SKM-1 (cell line): ENCODE data around the gene GREB1L.

ENCODE experiments used
- DNase-seq: peaks from one replicate; lab custom pipeline; 2025; ENCODE audit not compliant: unreplicated experiment; lab: John Stamatoyannopoulos, UW

GREB1L gene

DNA sequence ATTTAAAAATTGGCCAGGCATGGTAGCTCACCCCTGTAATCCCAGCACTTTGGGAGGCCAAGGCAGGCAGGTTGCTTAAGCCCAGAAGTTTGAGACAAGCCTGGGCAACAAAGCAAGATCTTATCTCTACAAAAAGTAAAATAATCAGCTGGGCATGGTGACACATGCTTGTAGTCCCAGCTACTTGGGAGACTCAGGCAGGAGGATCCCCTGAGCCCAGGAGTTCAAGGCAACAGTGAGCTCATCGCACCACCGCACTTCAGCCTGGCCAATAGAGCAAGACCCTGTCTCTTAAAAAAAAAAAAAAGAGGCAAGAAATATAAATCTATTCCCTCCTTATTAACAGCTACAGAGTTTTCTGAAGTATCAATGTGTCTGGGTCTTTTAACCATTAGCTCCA lies 306.6 kb downstream of the GREB1L start:
- no peak for DNase-seq

DNA sequence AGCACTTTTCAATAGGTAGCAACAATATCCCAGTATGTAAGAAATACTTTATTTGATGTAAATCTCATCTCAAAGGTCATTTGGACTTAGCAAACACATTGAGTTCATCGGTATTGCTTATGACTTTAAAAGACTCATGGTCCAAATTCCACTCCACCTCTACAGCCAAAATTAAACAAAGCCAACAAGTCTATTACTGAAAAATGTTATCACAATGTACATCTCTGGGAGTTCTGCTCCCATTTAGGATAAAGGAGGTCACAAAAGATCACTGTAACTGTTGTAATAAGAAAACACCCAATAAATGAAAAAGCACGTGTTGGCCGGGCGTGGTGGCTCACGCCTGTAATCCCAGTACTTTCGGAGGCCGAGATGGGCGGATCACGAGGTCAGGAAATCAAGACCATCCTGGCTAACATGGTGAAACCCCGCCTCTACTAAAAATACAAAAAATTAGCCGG lies 308.5 kb downstream of the GREB1L start:
- no peak for DNase-seq

DNA sequence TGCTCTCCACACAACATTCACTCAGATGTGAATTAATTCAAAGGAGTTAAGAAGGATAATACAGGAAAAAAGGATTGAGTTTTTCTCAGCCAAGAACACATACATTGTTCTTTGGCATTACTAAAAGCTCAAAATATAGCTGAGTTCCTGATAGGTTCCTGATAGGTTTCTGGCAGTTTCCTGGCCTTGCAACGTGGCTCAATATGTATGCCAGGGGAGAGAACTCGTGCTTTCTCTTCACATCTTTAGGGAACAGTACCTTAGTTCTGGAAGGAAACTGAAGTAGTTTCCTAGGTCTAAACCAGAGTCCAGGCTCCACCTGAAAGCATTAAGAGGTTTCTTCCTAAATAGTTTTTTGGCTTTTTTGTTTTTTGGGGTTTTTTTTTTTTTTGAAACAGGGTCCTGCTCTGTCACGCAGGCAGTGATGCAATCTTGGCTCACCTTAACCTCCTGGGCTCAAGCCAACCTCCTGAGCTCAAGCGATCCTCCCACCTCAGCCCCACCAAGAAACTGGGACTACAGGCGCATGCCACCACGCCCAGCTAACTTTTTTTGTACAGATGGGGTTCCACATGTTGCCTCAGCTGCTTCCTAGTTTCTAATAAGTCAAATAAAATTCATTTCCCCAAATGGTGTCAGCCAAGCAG lies 315.7 kb downstream of the GREB1L start:
- DNase-seq = no peak

DNA sequence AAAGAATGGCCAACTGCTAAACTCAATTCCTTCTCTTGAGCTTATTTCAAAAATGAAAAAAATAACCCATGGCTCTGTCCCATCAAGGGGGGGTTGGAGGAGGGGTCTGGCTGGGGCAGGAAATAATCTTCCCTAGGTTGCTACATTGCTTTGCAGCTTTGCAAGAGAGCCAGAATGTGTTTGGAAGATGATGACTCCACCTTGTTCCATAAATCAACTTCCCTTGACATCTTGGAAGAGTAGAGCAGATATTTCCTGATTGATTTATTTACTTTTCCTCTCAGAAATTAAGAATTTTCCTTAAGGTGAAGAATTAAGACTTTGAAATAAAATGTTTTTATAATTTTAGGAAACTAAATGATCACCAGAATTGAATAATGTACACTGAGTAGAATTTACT lies 317.2 kb downstream of the GREB1L start:
- DNase-seq = no peak

DNA sequence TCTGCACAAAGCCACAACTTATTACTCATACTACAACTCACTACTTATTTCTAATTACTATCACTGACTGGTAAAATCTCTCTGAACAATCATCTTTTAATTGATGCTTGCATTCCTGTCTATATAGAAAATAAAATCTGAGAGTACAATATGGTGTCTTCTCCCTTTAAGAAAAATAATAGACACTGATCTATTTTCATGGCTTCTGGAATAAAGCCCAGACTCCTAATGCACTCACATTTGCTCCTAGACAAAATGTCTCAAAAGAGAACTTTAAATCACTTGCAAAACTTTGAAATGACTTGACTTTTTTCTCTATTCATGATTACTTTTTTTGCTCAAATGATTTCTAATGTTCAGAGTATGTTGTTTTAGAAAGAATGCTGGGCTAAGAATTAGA lies 329.7 kb downstream of the GREB1L start:
- no peak for DNase-seq
